OCI-LY3 (cell line): ENCODE measurements around the gene NUBP2.

ENCODE experiments used
- H2AFZ ChIP-seq: fragments of 200-600, 300-600 bp; shearing (Covaris generic); 2 replicates; pipeline ENCODE4 v1.6.0; 2014; ENCODE audit warnings: antibody characterized with exemption, low read depth, low read length
- H3K27ac ChIP-seq: fragments of 200-600, 300-600 bp; sonication (generic); 2 replicates; pipeline ENCODE4 v1.5.1; 2014; ENCODE audit warnings: mild to moderate bottlenecking, low read length, moderate library complexity, mixed read lengths
- H3K27me3 ChIP-seq: fragments of 200-600, 300-600 bp; sonication (generic); 2 replicates; pipeline ENCODE4 v1.6.1; 2014; ENCODE audit warnings: low read depth, low read length, mixed read lengths
- H3K36me3 ChIP-seq: fragments of 200-600, 300-600 bp; sonication (generic); replicated peaks from 2 replicates; pipeline ENCODE3; 2014; ENCODE audit warnings: low read depth, low read length, mixed read lengths
- H3K4me1 ChIP-seq: fragments of 300-600, 200-600 bp; sonication (generic); 2 replicates; pipeline ENCODE4 v1.6.1; 2014; ENCODE audit warnings: low read length, mixed read lengths
- H3K4me2 ChIP-seq: fragments of 200-600, 300-600 bp; sonication (generic); 2 replicates; pipeline ENCODE4 v1.6.1; 2014; ENCODE audit warnings: low read length, mixed read lengths
- H3K4me3 ChIP-seq: fragments of 300-600, 200-600 bp; sonication (generic); 2 replicates; pipeline ENCODE4 v1.5.1; 2014; ENCODE audit warnings: antibody characterized with exemption, mild to moderate bottlenecking, low read length, moderate library complexity
- H3K79me2 ChIP-seq: fragments of 300-600, 200-600 bp; shearing (Covaris generic); 2 replicates; pipeline ENCODE4 v1.6.1; 2014; ENCODE audit warnings: mild to moderate bottlenecking, low read length, mixed read lengths
- H3K9ac ChIP-seq: fragments of 300-600, 200-600 bp; shearing (Covaris generic); 2 replicates; pipeline ENCODE4 v1.6.0; 2014; ENCODE audit warnings: mild to moderate bottlenecking, low read length, moderate library complexity
- H3K9me3 ChIP-seq: fragments of 200-600, 300-600 bp; shearing (Covaris generic); 2 replicates; pipeline ENCODE4 v1.6.1; 2014; ENCODE audit warnings: low read length, mixed read lengths; ENCODE audit not compliant: insufficient read depth
- H4K20me1 ChIP-seq: fragments of 200-600, 300-600 bp; sonication (generic); 2 replicates; pipeline ENCODE4 v1.6.1; 2016; ENCODE audit warnings: low read length, mixed read lengths; ENCODE audit not compliant: insufficient read depth
- CTCF ChIP-seq: fragments of 200-600, 300-600 bp; sonication (generic); IDR thresholded peaks from 2 replicates; pipeline ENCODE4 v1.5.1; 2014; ENCODE audit warnings: antibody characterized with exemption, low read length, low read depth
- EZH2phosphoT487 ChIP-seq: fragments of 200-600 bp; shearing (Covaris generic); IDR thresholded peaks from 2 replicates; pipeline ENCODE4 v1.6.1; 2018; ENCODE audit warnings: antibody characterized with exemption, mixed run types, low read depth

NUBP2 gene

GRCh38 chr16:1777375-1778199, 5.2 kb upstream of the NUBP2 start:
- no peak overlapping the region for H3K27ac ChIP-seq
- H3K9me3 ChIP-seq: no peaks in the 10 kb centered on the region
- no peaks in the 10 kb centered on the region for H3K36me3 ChIP-seq
- no peak overlapping the region for H3K4me2 ChIP-seq
- no peak for TF ChIP-seq CTCF
- TF ChIP-seq EZH2phosphoT487: no peak
- H3K4me3 ChIP-seq: no peak overlapping the region
- no peaks in the 10 kb centered on the region for H3K27me3 ChIP-seq
- H3K9ac ChIP-seq: no peak overlapping the region
- no peak overlapping the region for H2AFZ ChIP-seq
- peaks cover 31% of the 10 kb centered on the region for H3K79me2 ChIP-seq
- H4K20me1 ChIP-seq: no peaks in the 10 kb centered on the region
- H3K4me1 ChIP-seq: peaks cover 15% of the 10 kb centered on the region

GRCh38 chr16:1778200-1779179, 4.3 kb upstream of the NUBP2 start:
- H3K36me3 ChIP-seq: no peaks in the 10 kb centered on the region

GRCh38 chr16:1779234-1779701, 3.5 kb upstream of the NUBP2 start:
- TF ChIP-seq EZH2phosphoT487: no peak
- no peak for TF ChIP-seq CTCF
- H3K79me2 ChIP-seq: peaks cover 32% of the 10 kb centered on the region
- H3K4me1 ChIP-seq: peaks cover 16% of the 10 kb centered on the region
- no peak overlapping the region for H3K4me3 ChIP-seq
- no peaks in the 10 kb centered on the region for H3K9me3 ChIP-seq
- no peaks in the 10 kb centered on the region for H3K36me3 ChIP-seq
- H4K20me1 ChIP-seq: no peaks in the 10 kb centered on the region
- no peak overlapping the region for H3K27ac ChIP-seq
- H3K9ac ChIP-seq: no peak overlapping the region
- H2AFZ ChIP-seq: no peak overlapping the region
- H3K27me3 ChIP-seq: no peaks in the 10 kb centered on the region
- no peak overlapping the region for H3K4me2 ChIP-seq

More at GRCh38 chr16:1778200-1779179, 4.3 kb upstream of the NUBP2 start:
- Histone ChIP-seq H3K9me3 (no peaks in the 10 kb centered on the region), H3K4me3 (no peak overlapping the region), H3K4me2 (no peak overlapping the region), H3K9ac (no peak overlapping the region), H3K4me1 (peaks cover 15% of the 10 kb centered on the region), H4K20me1 (no peaks in the 10 kb centered on the region), H3K79me2 (peaks cover 32% of the 10 kb centered on the region), H3K27ac (no peak overlapping the region), H3K27me3 (no peaks in the 10 kb centered on the region), H2AFZ (no peak overlapping the region)
- TF ChIP-seq CTCF (no peak), EZH2phosphoT487 (no peak)
